Adrenal gland (tissue), 5 donors: ENCODE measurements around the gene TMEM74B.

Source experiments
- CTCF ChIP-seq, 6 experiments: fragments of 450-650 bp in 4 of 6; fragments of 200-600 bp in 2 of 6; sonication (generic) in 1 of 6; IDR thresholded peaks; 1 replicate in 5 of 6; 2 replicates in 1 of 6; pipeline versions ENCODE4 v1.5.1 to v1.8.0; 2016 to 2021; ENCODE audit warnings: antibody characterized with exemption in 6 of 6, mild to moderate bottlenecking in 2 of 6, moderate library complexity in 1 of 6
- POLR2A ChIP-seq, 2 donors: fragments of 450-650 bp; IDR thresholded peaks; one replicate each; pipeline ENCODE4 v1.6.1; 2017; ENCODE audit warnings: antibody characterized with exemption in 2 of 2, mild to moderate bottlenecking in 2 of 2, moderate library complexity in 1 of 2
- donor health status: DM: no; HTN: no; CAD: no.

GRCh38 chr20:1232286-1233111 is 47.7 kb upstream of the TMEM74B start:
- TF ChIP-seq POLR2A (IDR thresholded peaks at IDR 0.05), result no peak
- TF ChIP-seq CTCF (IDR thresholded peaks at IDR 0.05), result no peak
